SU-DHL-6 (cell line): ENCODE measurements around the gene FES.

ENCODE experiments used
- EZH2phosphoT487 ChIP-seq: fragments of 200-600 bp; sonication (generic), shearing (Covaris generic); conservative IDR thresholded peaks from 2 replicates; pipeline ENCODE4 v1.6.1; 2018; ENCODE audit warnings: mild to moderate bottlenecking, antibody characterized with exemption, low read length, moderate library complexity, mixed read lengths
- TF ChIP-seq, protein P1 (sequence below): fragments of 200-600 bp; sonication (generic); IDR thresholded peaks from one replicate; pipeline ENCODE4 v1.5.1; 2017; ENCODE audit warnings: antibody characterized with exemption, mild to moderate bottlenecking, low read length, moderate library complexity; ENCODE audit not compliant: insufficient read depth, poor library complexity, severe bottlenecking

DNA sequence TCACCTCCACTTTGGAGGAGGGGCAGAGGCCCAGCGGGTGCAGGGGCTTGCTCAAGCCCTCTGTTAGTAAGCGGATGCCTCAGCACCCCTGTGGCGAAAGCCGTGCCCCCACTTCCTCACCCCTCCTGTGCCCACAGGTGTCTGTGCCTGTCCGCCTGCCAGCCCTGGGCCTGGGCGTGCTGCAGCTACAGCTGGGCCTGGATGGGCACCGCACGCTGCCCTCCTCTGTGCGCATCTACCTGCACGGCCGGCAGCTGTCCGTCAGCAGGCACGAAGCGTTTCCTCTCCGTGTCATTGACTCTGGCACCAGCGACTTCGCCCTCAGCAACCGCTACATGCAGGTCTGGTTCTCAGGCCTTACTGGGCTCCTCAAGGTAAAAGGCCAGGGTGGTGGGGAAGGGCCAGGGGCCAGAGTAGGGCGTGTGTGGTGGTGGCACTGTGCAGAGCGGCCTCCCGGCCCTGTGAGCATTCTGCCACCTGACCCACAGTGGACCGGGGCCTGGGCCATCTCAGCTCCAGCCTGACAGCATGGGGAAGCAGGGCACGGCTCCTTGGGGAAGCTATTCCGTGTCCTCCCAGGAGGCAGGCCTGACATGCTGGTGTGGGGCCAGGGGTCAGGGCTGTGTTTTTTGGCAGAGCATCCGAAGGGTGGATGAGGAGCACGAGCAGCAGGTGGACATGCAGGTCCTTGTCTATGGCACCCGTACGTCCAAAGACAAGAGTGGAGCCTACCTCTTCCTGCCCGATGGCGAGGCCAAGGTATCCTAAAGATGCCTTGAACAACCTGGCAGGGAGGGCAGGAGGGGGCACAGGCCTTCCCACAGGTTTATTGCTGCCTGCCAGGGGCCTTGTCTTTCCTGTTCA, 27.8 kb downstream of the FES start:
- TF ChIP-seq, protein P1, sequence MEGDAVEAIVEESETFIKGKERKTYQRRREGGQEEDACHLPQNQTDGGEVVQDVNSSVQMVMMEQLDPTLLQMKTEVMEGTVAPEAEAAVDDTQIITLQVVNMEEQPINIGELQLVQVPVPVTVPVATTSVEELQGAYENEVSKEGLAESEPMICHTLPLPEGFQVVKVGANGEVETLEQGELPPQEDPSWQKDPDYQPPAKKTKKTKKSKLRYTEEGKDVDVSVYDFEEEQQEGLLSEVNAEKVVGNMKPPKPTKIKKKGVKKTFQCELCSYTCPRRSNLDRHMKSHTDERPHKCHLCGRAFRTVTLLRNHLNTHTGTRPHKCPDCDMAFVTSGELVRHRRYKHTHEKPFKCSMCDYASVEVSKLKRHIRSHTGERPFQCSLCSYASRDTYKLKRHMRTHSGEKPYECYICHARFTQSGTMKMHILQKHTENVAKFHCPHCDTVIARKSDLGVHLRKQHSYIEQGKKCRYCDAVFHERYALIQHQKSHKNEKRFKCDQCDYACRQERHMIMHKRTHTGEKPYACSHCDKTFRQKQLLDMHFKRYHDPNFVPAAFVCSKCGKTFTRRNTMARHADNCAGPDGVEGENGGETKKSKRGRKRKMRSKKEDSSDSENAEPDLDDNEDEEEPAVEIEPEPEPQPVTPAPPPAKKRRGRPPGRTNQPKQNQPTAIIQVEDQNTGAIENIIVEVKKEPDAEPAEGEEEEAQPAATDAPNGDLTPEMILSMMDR: no peak
- TF ChIP-seq EZH2phosphoT487: no peak
